SK-N-SH treated with all-trans-retinoic acid at 6 μM for 48 hours (cell line): Measurements from ENCODE around the gene BLVRB.

ENCODE experiments used
- ARNTL ChIP-seq: fragments of 450-650 bp; formaldehyde crosslinking; IDR thresholded peaks from 2 replicates; pipeline ENCODE4 v1.5.0; 2020; ENCODE audit warnings: low read depth, mild to moderate bottlenecking, moderate library complexity, borderline replicate concordance
- BACH2 ChIP-seq: fragments of 250-450 bp; sonication (Bioruptor Pico); IDR thresholded peaks from 2 replicates; pipeline ENCODE4 v1.9.0; 2021; ENCODE audit warnings: mild to moderate bottlenecking, borderline replicate concordance
- CREB5 ChIP-seq: fragments of 250-450 bp; sonication (Bioruptor Pico); IDR thresholded peaks from 2 replicates; pipeline ENCODE4 v1.5.1; 2020; ENCODE audit warnings: low read depth, mild to moderate bottlenecking, moderate library complexity
- CSDC2 ChIP-seq: fragments of 250-450 bp; sonication (Bioruptor Pico); IDR thresholded peaks from 2 replicates; pipeline ENCODE4 v1.5.0; 2020; ENCODE audit warnings: mild to moderate bottlenecking, moderate library complexity
- GLIS3 ChIP-seq: fragments of 250-450 bp; sonication (Bioruptor Pico); IDR thresholded peaks from 2 replicates; pipeline ENCODE4 v1.5.0; 2020; ENCODE audit warnings: mild to moderate bottlenecking, moderate library complexity
- OSR1 ChIP-seq: fragments of 250-450 bp; sonication (Bioruptor Pico); IDR thresholded peaks from 2 replicates; pipeline ENCODE4 v1.8.0; 2022; ENCODE audit warnings: moderate library complexity, mild to moderate bottlenecking, inconsistent platforms
- PPARA ChIP-seq: fragments of 250-450 bp; sonication (Bioruptor Pico); IDR thresholded peaks from 2 replicates; pipeline ENCODE4 v1.5.0; 2020; ENCODE audit warnings: mild to moderate bottlenecking, borderline replicate concordance
- SNAI2 ChIP-seq: fragments of 250-450 bp; sonication (Bioruptor Pico); IDR thresholded peaks from 2 replicates; pipeline ENCODE4 v1.5.0; 2020; ENCODE audit warnings: mild to moderate bottlenecking, moderate library complexity
- TSHZ2 ChIP-seq: fragments of 250-450 bp; sonication (Bioruptor Pico); IDR thresholded peaks from 2 replicates; pipeline ENCODE4 v1.5.0; 2020; ENCODE audit warnings: mild to moderate bottlenecking, moderate library complexity
- ZC3H10 ChIP-seq: fragments of 250-450 bp; sonication (Bioruptor Pico); IDR thresholded peaks from 2 replicates; pipeline ENCODE4 v1.5.1; 2021; ENCODE audit warnings: mild to moderate bottlenecking, moderate library complexity
- ZFP30 ChIP-seq: fragments of 450-650 bp; formaldehyde crosslinking; IDR thresholded peaks from 2 replicates; pipeline ENCODE4 v1.5.0; 2022; ENCODE audit warnings: mild to moderate bottlenecking, moderate library complexity

DNA sequence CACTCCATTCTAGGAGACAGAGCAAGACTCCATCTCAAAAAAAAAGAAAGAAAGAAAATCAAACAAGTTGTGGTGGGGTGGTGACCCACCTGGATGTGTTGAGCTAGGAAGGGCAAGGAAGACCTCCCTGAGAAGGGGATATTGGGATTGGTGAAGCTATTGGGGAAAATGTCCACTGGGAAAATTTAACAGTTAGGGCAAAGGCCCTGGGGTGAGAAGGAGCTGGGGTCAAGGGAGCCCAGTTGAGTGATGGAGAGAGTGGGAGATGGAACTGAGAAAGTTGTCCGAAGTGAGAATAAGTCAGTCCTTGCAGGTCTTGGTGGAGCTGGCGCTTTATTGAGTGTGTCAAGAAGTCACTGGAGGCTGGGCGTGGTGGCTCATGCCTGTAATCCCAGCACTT lies 27.3 kb downstream of the BLVRB start:
- TF ChIP-seq BACH2 (CRISPR knock-in tag) (no peak), TSHZ2 (CRISPR knock-in tag) (no peak), ZC3H10 (CRISPR knock-in tag) (no peak), CSDC2 (CRISPR knock-in tag) (no peak), PPARA (no peak), CREB5 (CRISPR knock-in tag) (no peak), OSR1 (no peak), ARNTL (CRISPR knock-in tag) (no peak), GLIS3 (no peak), ZFP30 (CRISPR knock-in tag) (no peak), SNAI2 (CRISPR knock-in tag) (no peak)
